Measurements from ENCODE around the gene UBC.
"Not testable (repeated sequence)": the region's sequence is repeated elsewhere in the genome, so short reads cannot be mapped to it uniquely, and the experiment has no call there.

Gene UBC

GRCh38 chr12:124930586-124930985, 16.1 kb upstream of the UBC start:
- DNase-seq: no peak

DNA sequence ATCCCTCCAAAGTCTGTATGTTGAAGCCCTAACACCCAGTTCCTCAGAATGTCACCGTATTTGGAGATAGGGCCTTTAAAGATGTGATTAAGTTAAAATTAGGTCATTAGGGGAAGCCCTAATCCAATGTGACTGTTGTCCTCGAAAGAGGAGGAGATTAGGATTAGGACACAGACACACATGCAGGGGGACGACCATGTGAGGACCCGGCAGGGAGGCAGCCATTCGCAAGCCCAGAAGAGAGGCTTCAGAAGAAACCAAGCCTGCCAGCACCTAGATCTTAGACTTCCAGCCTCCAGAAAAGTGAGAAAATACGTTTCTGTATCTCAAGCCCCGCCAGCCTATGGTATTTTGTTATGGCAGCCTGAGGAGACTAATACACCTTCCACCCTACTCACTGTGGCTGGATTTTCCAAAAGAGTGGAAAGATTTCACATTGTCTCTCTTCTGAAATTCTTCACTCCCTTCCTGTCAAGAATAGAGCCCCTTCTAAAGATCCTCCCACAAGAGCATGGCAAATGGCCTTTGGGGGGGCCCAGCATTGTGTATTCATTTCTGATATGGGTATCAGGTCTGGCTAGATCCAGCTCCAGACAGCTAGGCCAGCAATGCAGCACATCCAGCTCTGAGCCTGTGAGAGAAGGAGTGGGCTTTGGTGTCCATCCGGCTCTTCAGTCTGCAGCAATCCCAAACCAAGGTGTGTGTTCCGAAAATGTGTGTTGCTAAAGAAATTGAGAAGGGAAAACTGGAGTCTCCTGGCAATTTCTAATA, 15.4 kb upstream of the UBC start:
- DNase-seq: no peak

GRCh38 chr12:124928912-124929530, 14.6 kb upstream of the UBC start:
- DNase-seq: no peak

DNA sequence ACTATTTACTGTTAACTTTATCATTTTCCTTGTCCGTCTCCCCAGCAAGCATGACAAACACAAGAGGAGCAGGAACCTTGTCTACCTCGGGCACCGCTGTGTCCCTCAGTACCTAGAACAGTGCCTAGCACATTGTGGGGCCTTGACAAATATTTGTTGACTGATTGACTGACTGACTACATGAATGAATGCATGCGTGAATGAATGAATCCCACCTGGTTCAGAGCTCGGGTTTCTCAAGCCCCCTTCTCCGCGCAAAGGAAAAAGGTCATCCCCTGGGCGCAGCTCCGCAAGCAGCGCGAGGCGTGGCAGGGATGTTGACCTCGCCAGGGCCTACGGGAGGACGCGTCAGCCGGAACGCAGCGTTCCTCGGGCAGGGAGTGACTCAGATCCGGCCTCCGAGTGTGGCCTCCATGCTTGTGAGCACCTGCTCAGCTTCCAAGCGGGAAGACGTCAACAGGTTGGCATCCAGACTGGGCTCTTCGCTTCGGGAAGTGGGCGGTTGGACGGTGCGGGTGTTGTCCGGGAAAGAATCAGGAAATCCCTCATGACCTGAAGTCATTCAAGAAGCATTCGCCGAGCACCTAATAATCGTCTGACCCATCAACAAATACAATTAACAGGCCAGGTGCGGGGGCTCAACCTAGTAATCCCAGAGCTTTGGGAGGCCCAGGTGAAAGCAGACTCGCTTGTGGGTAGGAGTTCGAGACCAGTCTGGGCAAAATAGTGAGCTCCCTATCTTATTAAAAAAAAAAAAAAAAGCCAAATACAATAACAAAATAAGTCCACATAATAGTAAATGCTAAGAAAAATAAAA, 13.9 kb upstream of the UBC start:
- no peak for DNase-seq

DNA sequence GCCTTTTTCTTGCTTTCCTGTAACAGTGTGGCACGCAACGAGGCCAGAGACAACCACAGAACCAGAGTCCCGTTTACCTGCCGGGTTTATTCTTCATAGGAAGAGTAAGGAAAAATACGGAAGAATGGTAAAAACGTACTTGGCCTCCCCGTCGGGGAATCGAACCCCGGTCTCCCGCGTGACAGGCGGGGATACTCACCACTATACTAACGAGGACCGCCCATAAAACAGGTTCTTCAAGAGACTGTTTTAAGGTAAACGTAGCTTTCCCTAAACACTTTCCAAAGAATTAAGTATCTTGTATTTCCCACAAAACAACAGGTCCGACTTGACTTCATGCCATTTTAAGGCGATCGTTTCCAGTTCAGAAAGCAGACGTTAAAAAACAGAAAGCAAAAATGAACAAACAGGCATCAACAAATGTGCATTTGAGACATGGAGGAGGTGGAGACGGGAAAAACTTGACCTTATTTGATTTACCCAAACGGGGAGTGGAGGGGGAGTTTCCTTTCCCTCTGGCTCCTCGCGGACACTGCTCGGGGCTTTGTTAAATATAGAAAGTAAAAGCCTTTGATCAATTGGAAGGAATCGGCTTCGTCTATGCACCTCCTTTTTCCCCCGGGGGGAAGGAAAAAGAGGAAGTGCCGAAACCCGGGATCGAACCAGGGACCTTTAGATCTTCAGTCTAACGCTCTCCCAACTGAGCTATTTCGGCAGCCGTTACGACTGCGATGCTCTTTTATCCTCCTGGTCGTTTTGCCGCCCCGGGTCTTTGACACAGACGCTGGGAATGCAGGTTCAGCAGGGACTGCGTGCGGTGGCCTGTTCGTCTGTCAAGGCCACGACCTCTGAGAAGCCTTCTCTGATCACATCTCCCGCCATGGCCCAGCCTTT, 13.0 kb upstream of the UBC start:
- DNase-seq: no peak

DNA sequence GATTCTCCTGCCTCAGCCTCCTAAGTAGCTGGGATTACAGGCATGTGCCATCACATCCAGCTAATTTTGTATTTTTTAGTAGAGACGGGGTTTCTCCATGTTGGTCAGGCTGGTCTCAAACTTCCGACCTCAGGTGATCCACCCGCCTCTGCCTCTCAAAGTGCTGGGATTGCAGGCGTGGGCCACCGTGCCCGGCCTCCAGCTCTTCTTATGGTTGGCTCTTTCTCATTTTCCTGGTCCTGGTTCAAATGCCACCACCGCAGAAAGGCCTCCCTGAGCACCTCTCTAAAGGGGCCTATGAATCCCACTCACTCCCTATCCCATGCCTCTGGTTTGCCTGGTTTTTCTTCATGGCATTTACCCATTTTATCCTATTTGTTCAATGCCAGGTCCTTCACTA, 11.3 kb upstream of the UBC start:
- not testable (repeated sequence) for DNase-seq

- DNase-seq: no peak
Observed at GRCh38 chr12:124925117-124925516, 10.7 kb upstream of the UBC start.

DNA sequence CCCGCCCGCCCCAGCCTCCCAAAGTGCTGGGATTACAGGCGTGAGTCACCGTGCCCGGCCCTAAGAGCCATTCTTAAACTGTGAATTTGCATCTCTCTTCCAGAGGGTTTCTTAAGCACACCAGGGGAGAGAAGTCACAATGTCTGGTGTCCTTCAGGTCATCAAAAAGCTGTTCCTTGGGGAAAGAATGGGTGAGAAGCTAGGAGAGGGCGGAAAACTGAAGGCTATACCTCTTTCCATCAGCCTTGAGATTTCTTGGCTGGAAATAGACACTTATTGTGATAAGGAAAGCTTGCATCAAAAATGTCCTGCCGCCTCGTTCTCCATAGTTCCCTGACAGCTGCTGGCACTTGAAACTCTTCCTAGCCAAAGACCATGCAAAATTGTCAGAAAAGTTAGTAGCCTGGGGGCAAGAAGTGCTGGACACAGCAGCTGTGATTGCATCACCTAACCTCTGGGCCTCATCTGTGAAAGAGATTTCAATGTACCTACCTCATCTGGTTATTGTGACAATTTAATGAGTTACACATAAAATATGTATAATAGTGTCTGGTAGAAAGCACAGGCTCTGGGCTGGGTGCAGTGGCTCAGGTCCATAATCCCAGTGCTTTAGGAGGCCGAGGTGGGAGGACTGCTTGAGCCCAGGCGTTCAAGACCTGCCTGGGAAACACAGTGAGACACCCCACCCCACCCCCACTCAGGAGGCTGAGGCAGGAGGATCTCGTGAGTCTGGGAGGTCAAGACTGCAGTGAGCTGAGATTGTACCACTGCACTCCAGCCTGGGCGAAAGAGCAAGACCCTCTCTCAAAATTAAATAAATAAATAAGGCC, 9.7 kb upstream of the UBC start:
- DNase-seq: no peak

- no peak for DNase-seq
Observed at GRCh38 chr12:124921200-124922031, 7.0 kb upstream of the UBC start.

DNA sequence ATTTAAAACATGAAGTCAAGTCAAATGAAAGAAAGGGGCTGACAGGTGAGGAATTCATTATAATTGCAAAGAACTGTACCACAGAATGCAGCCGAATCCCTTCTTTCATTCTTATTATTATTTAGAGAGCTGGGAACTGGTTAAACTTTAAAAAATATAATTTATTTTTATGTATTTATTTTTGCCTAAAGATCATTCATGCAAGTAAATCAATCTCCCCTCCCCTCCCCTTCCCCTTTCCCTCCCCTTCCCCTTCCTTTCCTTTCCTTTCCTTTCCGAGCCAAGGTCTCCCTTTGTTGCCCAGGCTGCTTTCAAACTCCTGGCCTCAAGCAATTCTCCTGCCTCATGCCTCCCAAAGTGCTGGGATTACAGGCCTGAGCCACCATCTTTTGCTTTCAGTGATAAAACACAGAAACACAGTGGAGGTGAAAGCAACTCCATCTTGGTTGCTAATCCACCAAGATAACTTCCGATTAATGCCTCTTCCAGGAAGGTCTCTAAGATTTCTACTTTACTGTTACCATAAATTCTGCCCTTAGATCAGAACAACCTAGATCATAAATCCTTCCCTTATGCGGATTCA, 6.0 kb upstream of the UBC start:
- DNase-seq: no peak

- no peak for DNase-seq
Observed at GRCh38 chr12:124919521-124920352, 5.3 kb upstream of the UBC start.

DNA sequence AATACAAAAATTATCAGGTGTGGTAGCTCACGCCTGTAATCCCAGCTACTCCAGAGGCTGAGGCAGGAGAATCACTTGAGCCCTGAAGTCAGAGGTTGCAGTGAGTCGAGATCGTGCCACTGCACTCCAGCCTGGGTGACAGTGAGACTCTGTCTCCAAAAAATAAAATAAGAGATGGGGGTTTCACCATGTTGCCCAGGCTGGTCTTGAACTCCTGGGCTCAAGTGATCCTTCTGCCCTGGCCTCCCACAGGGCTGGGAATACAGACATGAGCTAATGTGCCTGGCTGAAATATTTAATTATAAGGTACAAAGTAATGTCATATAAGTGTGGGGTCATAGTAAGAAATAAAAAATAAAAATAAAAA, 4.2 kb upstream of the UBC start:
- DNase-seq: not testable (repeated sequence)

DNA sequence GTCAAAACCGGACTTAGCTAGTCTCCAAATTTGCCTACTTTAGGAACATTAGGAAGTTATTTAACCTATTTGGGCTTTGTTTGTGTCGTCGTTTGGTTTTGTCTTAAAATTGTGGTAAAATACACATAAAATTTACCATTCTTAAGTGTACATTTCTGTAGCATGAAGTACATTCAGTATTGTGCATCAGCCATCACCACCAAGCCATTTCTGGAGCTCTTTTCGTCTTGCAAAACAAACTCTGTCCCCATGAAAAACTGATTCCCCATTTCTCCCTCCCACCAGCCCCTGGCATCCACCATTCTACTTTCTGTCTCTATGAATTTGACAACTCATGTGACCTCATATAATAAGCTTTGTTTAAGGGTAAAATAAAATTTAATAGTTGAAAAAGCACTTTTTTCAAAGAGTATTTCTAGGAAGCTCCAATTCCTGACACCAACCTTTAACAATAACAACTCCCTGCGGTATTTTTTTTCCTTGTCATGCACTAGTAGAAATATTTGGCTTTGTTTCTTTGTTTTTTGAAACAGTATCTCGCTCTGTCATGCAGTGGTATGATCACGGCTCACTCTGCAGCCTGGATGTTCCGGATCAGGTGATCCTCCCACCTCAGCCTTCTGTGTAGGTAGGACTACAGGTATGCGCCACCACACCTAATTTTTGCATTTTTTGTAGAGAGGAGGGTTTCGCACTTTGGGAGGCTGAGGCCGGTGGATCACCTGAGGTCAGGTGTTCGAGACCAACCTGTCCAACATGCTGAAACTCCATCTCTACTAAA, 3.6 kb upstream of the UBC start:
- no peak for DNase-seq

GRCh38 chr12:124917135-124917840, 2.8 kb upstream of the UBC start:
- DNase-seq: no peak

DNA sequence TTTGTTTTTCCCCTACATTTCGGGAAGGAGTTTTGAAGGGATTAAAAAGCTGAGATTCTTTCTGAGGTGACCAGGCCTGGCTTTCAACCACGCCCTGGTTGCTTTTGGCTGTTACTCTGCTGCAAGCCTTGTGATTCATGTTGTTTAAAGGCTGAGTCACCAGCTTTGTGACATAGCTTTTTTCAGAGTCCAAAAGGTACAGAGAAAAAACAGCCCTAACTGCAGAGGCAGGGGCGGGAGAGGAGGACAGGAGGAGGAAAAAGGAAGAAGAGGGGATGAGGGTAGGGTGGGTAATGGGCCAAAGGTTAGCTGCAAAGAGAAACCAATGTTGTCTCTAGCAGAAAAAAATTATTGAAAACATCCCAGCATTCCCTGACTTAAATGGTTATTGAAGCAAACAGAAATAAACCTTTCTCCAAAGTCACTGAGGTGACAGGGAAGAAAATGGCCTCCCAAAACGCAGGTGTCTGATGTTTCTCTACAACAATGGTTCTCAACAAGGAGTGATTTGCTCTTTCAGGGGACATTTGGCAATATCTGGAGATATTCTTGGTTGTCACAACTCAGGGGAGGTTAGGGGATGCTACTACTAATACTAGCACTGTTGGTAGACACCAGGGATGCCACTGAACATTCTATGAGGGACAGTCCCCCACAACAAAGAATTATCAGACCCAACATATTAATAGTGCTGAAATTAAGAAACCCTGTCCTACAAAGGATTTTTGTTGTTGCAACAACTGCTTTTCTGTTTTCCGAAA, 2.1 kb upstream of the UBC start:
- DNase-seq: no peak

GRCh38 chr12:124915239-124916236, 1.1 kb upstream of the UBC start:
- no peak for DNase-seq
